Activated naive CD8-positive, alpha-beta T cell (primary cell): ENCODE data around the gene USP15.

Experiments
- H3K27ac Mint-ChIP-seq: one replicate; pipeline ENCODE4 v1.8.0; 2021; ENCODE audit warnings: mixed read lengths
- H3K27me3 Mint-ChIP-seq: one replicate; pipeline ENCODE4 v1.8.0; 2021; ENCODE audit warnings: mixed read lengths
- H3K36me3 Mint-ChIP-seq: one replicate; pipeline ENCODE4 v1.8.0; 2021; ENCODE audit warnings: mixed read lengths
- H3K4me1 Mint-ChIP-seq: one replicate; pipeline ENCODE4 v1.8.0; 2021; ENCODE audit warnings: low read depth, mixed read lengths
- H3K4me3 Mint-ChIP-seq: one replicate; pipeline ENCODE4 v1.8.0; 2021; ENCODE audit warnings: mild to moderate bottlenecking, mixed read lengths
- H3K9me3 Mint-ChIP-seq: one replicate; pipeline ENCODE4 v1.8.0; 2021; ENCODE audit warnings: low read depth, mixed read lengths

Gene USP15

DNA sequence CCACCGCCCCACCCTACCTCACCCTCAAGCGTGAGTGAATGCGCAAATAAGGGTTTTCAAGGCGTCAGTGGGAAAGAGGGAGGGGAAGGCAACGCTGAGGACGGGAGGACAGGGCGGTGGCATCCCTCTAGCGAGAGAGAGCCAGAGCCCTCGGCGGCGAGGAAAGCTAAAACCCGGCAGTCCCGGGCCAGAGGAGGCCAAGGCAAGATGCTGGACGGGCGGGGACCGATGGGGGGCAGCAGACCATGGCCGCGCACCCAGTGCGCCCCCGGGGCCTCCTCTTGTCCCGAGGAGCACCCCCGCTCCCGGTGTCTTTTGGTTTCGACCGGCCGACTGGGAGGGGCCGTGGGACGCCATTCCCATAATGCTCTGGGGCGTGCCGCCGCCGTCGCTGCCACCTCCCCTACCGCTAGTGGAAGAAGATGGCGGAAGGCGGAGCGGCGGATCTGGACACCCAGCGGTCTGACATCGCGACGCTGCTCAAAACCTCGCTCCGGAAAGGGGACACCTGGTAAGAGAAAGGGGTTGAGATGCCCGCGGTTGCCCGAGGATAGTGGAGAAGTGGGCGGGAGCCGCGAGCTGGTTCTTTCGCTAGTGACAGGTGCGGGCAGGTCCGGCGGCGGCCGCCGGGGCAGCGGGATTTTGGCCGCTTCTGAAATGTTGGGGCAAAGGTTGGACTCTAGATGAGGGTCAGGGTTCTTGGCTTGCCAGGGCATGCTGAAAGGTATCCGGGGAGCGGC lies at the start of gene USP15:
Gene USP15 (plus strand): TSS at position 412 of the 740 bp plus-strand sequence. CDS start 11 bp downstream, at position 423.
- Mint-ChIP-seq H3K4me1 (peaks cover 72% of the 10 kb centered on the region), H3K27me3 (no peaks in the 10 kb centered on the region), H3K9me3 (no peaks in the 10 kb centered on the region)

GRCh38 chr12:62210422-62210821 lies 49.8 kb upstream of the USP15 start:
- Mint-ChIP-seq H3K36me3 (peaks cover 2% of the 10 kb centered on the region), H3K9me3 (no peaks in the 10 kb centered on the region), H3K4me1 (peaks cover 16% of the 10 kb centered on the region), H3K27ac (no peak overlapping the region), H3K4me3 (no peak overlapping the region), H3K27me3 (no peaks in the 10 kb centered on the region)

More for the DNA sequence above, at the start of gene USP15:
- H3K4me3 Mint-ChIP-seq = peak within 1 kb of the TSS; percentile 96
- peak within 1 kb of the TSS; percentile 100 for H3K27ac Mint-ChIP-seq
- H3K36me3 Mint-ChIP-seq = peaks cover 9% of the 10 kb centered on the region

DNA sequence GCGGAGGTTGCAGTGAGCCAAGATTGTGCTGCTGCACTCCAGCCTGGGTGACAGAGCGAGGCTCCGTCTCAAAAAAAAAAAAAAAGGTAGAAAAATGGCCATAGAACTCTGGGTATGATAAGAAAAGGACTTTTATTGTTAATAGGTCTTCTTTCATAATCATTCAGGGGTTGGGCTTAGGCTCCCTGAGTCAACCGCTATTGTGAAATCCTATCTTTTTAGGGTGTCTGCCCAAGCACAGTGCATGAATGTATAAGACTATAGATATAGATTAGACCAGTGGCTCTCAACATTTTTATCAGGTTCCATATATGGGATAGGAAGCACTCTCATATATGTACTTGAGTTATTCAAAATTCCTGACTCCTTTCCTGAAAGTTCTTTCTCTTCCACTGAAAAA lies 48.7 kb upstream of the USP15 start:
- Mint-ChIP-seq H3K4me1 (peaks cover 20% of the 10 kb centered on the region), H3K27ac (no peak overlapping the region), H3K27me3 (no peaks in the 10 kb centered on the region), H3K4me3 (no peak overlapping the region), H3K9me3 (no peaks in the 10 kb centered on the region), H3K36me3 (peaks cover 2% of the 10 kb centered on the region)

DNA sequence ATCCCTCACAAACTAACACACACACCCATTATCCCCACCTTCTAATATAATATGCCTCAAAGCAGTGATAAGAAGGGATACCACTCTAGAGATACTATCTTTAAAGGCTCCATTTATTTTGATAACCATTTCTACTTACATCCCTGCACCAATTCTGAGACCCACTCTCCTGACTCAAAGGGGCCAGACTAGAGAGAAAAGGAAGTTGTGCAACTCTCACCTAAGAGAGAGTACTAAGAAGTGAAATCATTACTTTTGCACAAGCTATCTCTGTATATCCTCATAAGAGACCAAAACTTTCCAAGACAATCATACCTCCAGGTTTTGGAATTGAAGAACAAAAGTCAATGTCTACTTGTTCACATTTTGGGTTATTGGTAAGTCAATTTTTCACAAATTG lies 45.4 kb upstream of the USP15 start:
- Mint-ChIP-seq H3K4me1 (peaks cover 20% of the 10 kb centered on the region), H3K27ac (no peak overlapping the region), H3K36me3 (peaks cover 5% of the 10 kb centered on the region), H3K4me3 (no peak overlapping the region), H3K9me3 (no peaks in the 10 kb centered on the region), H3K27me3 (no peaks in the 10 kb centered on the region)

DNA sequence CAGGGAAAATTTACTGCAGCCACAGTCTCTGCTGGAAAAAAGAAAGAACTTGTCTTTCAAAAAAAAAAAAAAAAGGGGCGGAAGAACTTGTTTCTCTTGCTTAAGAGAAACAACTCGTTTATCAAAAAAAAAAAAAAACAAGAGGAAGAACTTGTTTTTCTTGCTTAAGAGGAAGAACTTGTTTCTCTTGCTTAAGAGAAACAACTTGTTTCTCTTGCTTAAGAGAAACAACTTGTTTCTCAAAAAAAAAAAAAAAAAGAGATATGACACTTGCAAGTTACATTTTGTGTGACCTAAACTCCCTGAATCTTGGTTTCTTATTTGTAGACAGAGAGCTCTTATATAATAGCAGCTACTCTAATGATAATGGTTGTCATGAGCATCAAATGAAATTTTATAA lies 44.7 kb upstream of the USP15 start:
- Mint-ChIP-seq H3K9me3 (no peaks in the 10 kb centered on the region), H3K4me3 (peak overlapping the region; percentile 7), H3K36me3 (peaks cover 5% of the 10 kb centered on the region), H3K4me1 (peaks cover 16% of the 10 kb centered on the region), H3K27ac (no peak overlapping the region), H3K27me3 (no peaks in the 10 kb centered on the region)

DNA sequence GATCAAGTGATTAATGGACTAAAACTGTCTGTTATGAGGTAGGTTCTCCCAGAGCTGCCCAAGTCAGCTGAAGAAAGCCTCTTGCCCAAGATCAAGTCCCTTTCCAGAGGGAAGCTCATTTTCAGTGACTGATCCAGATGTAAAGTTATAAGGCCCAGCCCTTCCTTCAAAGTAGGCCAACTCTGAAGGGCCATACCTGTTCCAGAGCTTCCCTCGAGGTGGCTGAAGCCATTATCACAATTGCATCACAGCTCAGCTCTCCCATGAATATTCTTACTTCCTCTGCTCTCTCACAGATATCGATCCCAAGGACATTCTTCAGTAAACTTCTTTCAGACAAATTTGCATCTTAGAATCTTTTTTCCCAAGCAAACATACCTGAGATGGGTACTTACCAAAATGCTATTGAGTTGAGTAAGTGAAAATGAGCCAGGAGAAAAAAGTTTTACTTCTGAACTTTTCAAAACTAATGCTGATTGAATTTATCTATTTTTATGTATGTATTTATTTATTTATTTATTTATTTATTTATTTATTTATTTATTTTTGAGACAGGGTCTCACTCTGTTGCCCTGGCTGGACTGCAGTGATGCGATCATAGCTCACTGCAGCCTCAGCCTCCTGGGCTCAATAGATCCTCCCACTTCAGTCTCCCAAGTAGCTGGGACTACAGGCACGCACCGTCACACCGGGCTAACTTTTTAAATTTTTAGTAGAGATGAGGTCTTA lies 42.6 kb upstream of the USP15 start:
- H3K27ac Mint-ChIP-seq = no peak overlapping the region
- H3K27me3 Mint-ChIP-seq = no peaks in the 10 kb centered on the region
- peaks cover 7% of the 10 kb centered on the region for H3K36me3 Mint-ChIP-seq
- no peaks in the 10 kb centered on the region for H3K9me3 Mint-ChIP-seq
- no peak overlapping the region for H3K4me3 Mint-ChIP-seq
- H3K4me1 Mint-ChIP-seq = peaks cover 15% of the 10 kb centered on the region

DNA sequence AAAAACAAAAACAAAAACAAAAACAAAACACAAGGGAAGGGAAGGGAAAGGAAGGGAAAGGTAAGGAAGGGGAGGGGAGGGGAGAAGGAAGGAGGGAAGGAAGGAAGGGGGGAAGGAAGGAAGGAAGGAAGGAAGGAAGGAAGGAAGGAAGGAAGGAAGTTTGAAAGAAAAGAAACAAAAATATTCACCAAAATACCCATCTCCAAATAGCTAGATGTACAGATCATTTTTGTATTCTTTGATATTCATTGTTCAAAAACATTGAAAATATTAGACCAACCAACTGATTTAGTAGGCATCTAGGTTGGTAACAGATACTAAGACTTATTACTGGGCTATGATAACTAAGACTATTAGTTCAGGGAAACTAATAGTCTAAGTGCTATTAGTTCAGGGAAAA lies 39.1 kb upstream of the USP15 start:
- Mint-ChIP-seq H3K4me1 (no peaks in the 10 kb centered on the region), H3K27ac (no peak overlapping the region), H3K36me3 (peaks cover 5% of the 10 kb centered on the region), H3K27me3 (no peaks in the 10 kb centered on the region), H3K9me3 (no peaks in the 10 kb centered on the region), H3K4me3 (no peak overlapping the region)

DNA sequence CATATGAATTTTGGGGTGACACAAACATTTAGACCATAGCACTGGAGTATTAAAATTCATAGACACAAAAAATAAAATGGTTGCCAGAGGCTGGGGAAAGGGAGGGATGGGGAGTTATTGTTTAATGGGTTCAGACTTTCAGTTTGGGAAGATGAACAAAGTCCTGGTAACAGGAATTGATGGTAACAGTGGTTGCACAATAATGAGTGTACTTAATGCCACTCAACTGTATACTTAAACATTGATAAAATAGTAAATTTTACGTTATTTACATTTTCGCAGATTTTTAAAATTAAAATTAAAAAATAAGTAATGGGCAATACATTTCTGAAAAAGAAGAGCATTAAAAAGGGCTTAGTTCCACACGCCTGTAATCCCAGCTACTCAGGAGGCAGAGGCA lies 35.6 kb upstream of the USP15 start:
- no peaks in the 10 kb centered on the region for H3K4me1 Mint-ChIP-seq
- no peaks in the 10 kb centered on the region for H3K27me3 Mint-ChIP-seq
- no peak overlapping the region for H3K4me3 Mint-ChIP-seq
- H3K36me3 Mint-ChIP-seq = peaks cover 2% of the 10 kb centered on the region
- no peak overlapping the region for H3K27ac Mint-ChIP-seq
- no peaks in the 10 kb centered on the region for H3K9me3 Mint-ChIP-seq

DNA sequence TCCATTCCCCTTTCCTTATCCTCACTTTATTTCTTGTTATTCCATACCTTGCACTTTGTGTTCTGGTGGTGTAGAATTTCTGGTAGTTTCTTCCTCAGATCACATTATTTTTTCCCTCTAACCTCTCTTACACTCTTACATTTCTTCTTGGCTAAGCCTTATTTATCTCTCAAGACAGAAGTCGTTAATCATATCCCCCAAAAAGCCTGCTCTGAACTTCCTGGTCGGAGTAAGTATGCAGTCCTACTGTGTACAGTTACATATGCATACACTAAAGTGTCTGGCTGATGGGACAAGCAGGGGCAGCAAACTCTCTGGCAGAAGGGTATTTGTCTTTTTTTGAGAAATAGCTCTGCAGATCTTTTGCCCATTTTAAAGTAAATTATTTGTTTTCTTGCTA lies 33.1 kb upstream of the USP15 start:
- H3K4me3 Mint-ChIP-seq = no peak overlapping the region
- H3K36me3 Mint-ChIP-seq = peaks cover 2% of the 10 kb centered on the region
- no peak overlapping the region for H3K27ac Mint-ChIP-seq
- no peaks in the 10 kb centered on the region for H3K4me1 Mint-ChIP-seq
- no peaks in the 10 kb centered on the region for H3K27me3 Mint-ChIP-seq
- H3K9me3 Mint-ChIP-seq = no peaks in the 10 kb centered on the region

GRCh38 chr12:62230652-62231051 lies 29.6 kb upstream of the USP15 start:
- Mint-ChIP-seq H3K27me3 (no peaks in the 10 kb centered on the region), H3K36me3 (peaks cover 3% of the 10 kb centered on the region), H3K27ac (no peak overlapping the region), H3K4me3 (no peak overlapping the region), H3K4me1 (no peaks in the 10 kb centered on the region), H3K9me3 (no peaks in the 10 kb centered on the region)

GRCh38 chr12:62232143-62232729 lies 28.0 kb upstream of the USP15 start:
- no peak overlapping the region for H3K27ac Mint-ChIP-seq

DNA sequence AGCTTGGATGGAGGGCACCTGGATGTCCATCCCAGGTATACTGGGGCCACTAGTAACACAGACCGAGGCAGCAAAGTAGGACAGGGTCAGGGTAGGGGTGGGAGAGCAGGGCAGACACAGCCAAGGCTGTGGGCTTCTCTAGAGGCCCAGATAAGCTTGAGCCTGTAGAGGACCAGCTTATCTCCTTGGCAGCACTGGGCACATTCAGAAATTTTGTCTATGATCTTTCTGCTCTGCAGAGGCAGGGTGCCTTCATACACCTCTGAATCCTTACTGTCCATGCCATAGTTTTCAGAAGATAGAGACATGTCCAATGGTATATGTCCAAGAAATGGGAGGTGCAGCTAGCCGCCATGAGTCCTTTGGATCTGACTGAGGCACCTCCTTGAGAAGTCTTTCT lies 26.4 kb upstream of the USP15 start:
- Mint-ChIP-seq H3K9me3 (peaks cover 10% of the 10 kb centered on the region), H3K27me3 (no peaks in the 10 kb centered on the region), H3K4me1 (no peaks in the 10 kb centered on the region), H3K4me3 (no peak overlapping the region), H3K36me3 (peaks cover 3% of the 10 kb centered on the region), H3K27ac (no peak overlapping the region)

More at GRCh38 chr12:62232143-62232729, 28.0 kb upstream of the USP15 start:
- no peaks in the 10 kb centered on the region for H3K27me3 Mint-ChIP-seq
- peaks cover 3% of the 10 kb centered on the region for H3K36me3 Mint-ChIP-seq
- H3K9me3 Mint-ChIP-seq = peaks cover 7% of the 10 kb centered on the region
- no peaks in the 10 kb centered on the region for H3K4me1 Mint-ChIP-seq
- no peak overlapping the region for H3K4me3 Mint-ChIP-seq

DNA sequence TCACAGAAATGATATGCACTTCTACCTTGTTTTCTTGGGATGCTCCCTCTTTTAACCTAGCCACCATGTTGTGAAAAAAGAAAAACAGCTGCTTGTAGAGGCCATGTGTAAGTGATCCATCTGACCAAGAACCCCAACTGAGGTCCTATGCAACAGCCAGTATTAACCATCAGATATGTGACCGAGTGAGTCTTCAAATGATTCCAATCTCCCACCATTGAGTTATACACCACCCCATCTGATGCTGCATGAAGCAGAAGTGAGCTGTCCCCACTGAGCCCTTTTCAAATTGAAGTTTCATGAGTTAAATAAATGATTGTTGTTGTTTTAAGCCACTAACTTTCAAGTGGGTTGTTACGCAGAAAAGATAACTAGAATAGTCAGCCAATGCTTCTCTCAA lies 20.6 kb upstream of the USP15 start:
- Mint-ChIP-seq H3K36me3 (no peaks in the 10 kb centered on the region), H3K9me3 (peaks cover 10% of the 10 kb centered on the region), H3K4me3 (no peak overlapping the region), H3K27ac (no peak overlapping the region), H3K4me1 (peaks cover 3% of the 10 kb centered on the region), H3K27me3 (no peaks in the 10 kb centered on the region)

- Mint-ChIP-seq H3K27me3 (no peaks in the 10 kb centered on the region), H3K4me1 (peaks cover 19% of the 10 kb centered on the region), H3K9me3 (no peaks in the 10 kb centered on the region), H3K27ac (no peak overlapping the region), H3K36me3 (peaks cover 4% of the 10 kb centered on the region), H3K4me3 (no peak overlapping the region)
Measured at GRCh38 chr12:62247281-62248045, 12.7 kb upstream of the USP15 start.

GRCh38 chr12:62248873-62249272 lies 11.3 kb upstream of the USP15 start:
- Mint-ChIP-seq H3K27me3 (no peaks in the 10 kb centered on the region), H3K4me3 (no peak overlapping the region), H3K27ac (no peak overlapping the region), H3K4me1 (peaks cover 26% of the 10 kb centered on the region), H3K36me3 (peaks cover 10% of the 10 kb centered on the region), H3K9me3 (no peaks in the 10 kb centered on the region)
